AG08395 (cell line): ENCODE data around the gene PRIMPOL.
"Not testable (repeated sequence)": the region's sequence is repeated elsewhere in the genome, so short reads cannot be mapped to it uniquely, and the experiment has no call there.

Experiments
- DNase-seq: peaks from one replicate; pipeline ENCODE4 v3.0.0; 2012; ENCODE audit warnings: mixed read lengths, low spot score

Gene PRIMPOL

GRCh38 chr4:184706453-184706852 is 56.9 kb downstream of the PRIMPOL start:
- no peak for DNase-seq

GRCh38 chr4:184712322-184712721 is 62.8 kb downstream of the PRIMPOL start:
- no peak for DNase-seq

- DNase-seq = no peak
These were observed 64.3 kb downstream of the PRIMPOL start for GRCh38 chr4:184713887-184714286.

- DNase-seq = no peak
These were observed 66.0 kb downstream of the PRIMPOL start for GRCh38 chr4:184715526-184715925.

GRCh38 chr4:184719407-184719806 is 69.9 kb downstream of the PRIMPOL start:
- no peak for DNase-seq

- no peak for DNase-seq
These were observed 71.7 kb downstream of the PRIMPOL start for GRCh38 chr4:184721254-184721653.

GRCh38 chr4:184722798-184723197 is 73.3 kb downstream of the PRIMPOL start:
- no peak for DNase-seq

- DNase-seq = no peak
These were observed 77.9 kb downstream of the PRIMPOL start for GRCh38 chr4:184727430-184727829.

- no peak for DNase-seq
These were observed 79.3 kb downstream of the PRIMPOL start for GRCh38 chr4:184728858-184729257.

GRCh38 chr4:184729946-184730345 is 80.4 kb downstream of the PRIMPOL start:
- DNase-seq = no peak

GRCh38 chr4:184731056-184731455 is 81.5 kb downstream of the PRIMPOL start:
- DNase-seq = no peak

GRCh38 chr4:184732126-184732525 is 82.6 kb downstream of the PRIMPOL start:
- no peak for DNase-seq

- peak; percentile 100 for DNase-seq
These were observed 84.4 kb downstream of the PRIMPOL start, which contains the start of gene CENPU for GRCh38 chr4:184733654-184734524. Gene CENPU, minus strand, starts transcription at chr4:184734096. Its CDS starts 34 bp downstream, at chr4:184734062.

- no peak for DNase-seq
These were observed 85.2 kb downstream of the PRIMPOL start for GRCh38 chr4:184734758-184735157.

- DNase-seq = not testable (repeated sequence)
These were observed 90.0 kb downstream of the PRIMPOL start for GRCh38 chr4:184739575-184739974.

GRCh38 chr4:184740980-184741391 is 91.4 kb downstream of the PRIMPOL start:
- no peak for DNase-seq

GRCh38 chr4:184741651-184742050 is 92.1 kb downstream of the PRIMPOL start:
- not testable (repeated sequence) for DNase-seq

GRCh38 chr4:184743650-184744049 is 94.1 kb downstream of the PRIMPOL start:
- DNase-seq = no peak

GRCh38 chr4:184744236-184744635 is 94.7 kb downstream of the PRIMPOL start:
- DNase-seq = no peak
